B cell (primary cell): ENCODE data around the gene COX6B2. TPM values are rescaled to one million over a fixed set of nuclear protein-coding genes. Genes with fewer than 3 reads are reported as not detected.

Experiments
- ATAC-seq: fragments of 200-7000 bp; cut with Tn5 transposase; one replicate; pipeline ENCODE4 v1.10.0; 2021; ENCODE audit warnings: low read depth, mild to moderate bottlenecking, moderate number of reproducible peaks, moderate library complexity
- CTCF ChIA-PET: fragments of 350-600 bp; sonication (Branson Sonifier 250); formaldehyde crosslinking; loops from one replicate; lab custom pipeline; 2021; ENCODE audit warnings: antibody characterized with exemption, inconsistent platforms; lab: Charles Lee
- POLR2A ChIA-PET: fragments of 350-600 bp; sonication (Branson Sonifier 250); formaldehyde crosslinking; loops from one replicate; lab custom pipeline; 2021; ENCODE audit warnings: antibody characterized with exemption; lab: Charles Lee
- DNase-seq: peaks from one replicate; pipeline ENCODE4 v3.0.0; 2013
- H2AFZ ChIP-seq: 2 replicates; pipeline ENCODE4 v1.6.1; 2012; ENCODE audit warnings: mild to moderate bottlenecking, low read depth, low read length; ENCODE audit not compliant: insufficient read depth, poor library complexity, severe bottlenecking
- H3K27ac ChIP-seq, 2 donors: 1 replicate in 1 of 2; 2 replicates in 1 of 2; pipeline ENCODE4 v1.5.1; 2012 to 2013; ENCODE audit warnings: low read length in 2 of 2, mild to moderate bottlenecking in 2 of 2, moderate library complexity in 1 of 2
- H3K27me3 ChIP-seq, 4 experiments: fragments of 200-600 bp in 1 of 4; sonication (generic) in 1 of 4; replicated peaks in 1 of 4; 1 replicate in 2 of 4; 2 replicates in 2 of 4; pipeline versions ENCODE4 v1.6.1 to v1.7.0; 2013 to 2016; ENCODE audit warnings: low read length in 3 of 4, mild to moderate bottlenecking in 2 of 4, mixed read lengths in 1 of 4, moderate library complexity in 1 of 4; ENCODE audit not compliant: insufficient read depth in 4 of 4, control insufficient read depth in 3 of 4; ENCODE audit errors: control extremely low read depth in 1 of 4
- H3K36me3 ChIP-seq, 2 experiments: replicated peaks in 1 of 2; 1 replicate in 1 of 2; 2 replicates in 1 of 2; pipeline versions ENCODE4 v1.6.1 to v1.7.1; 2013; ENCODE audit warnings: low read length in 1 of 2; ENCODE audit not compliant: insufficient read depth in 2 of 2, control insufficient read depth in 1 of 2; ENCODE audit errors: control extremely low read depth in 1 of 2, extremely low read depth in 1 of 2
- H3K4me1 ChIP-seq, 2 donors: fragments of 200-600 bp in 1 of 2; sonication (generic) in 1 of 2; 1 replicate in 1 of 2; 2 replicates in 1 of 2; pipeline versions ENCODE4 v1.5.1 to v1.6.1; 2013 to 2017; ENCODE audit warnings: low read length in 2 of 2; ENCODE audit not compliant: control insufficient read depth in 2 of 2, insufficient read depth in 2 of 2
- H3K4me2 ChIP-seq: replicated peaks from 2 replicates; pipeline ENCODE3; 2012; ENCODE audit warnings: mild to moderate bottlenecking, low read depth, low read length; ENCODE audit not compliant: poor library complexity, severe bottlenecking
- H3K4me3 ChIP-seq, 5 experiments: fragments of 200-600 bp in 1 of 5; sonication (generic) in 1 of 5; 1 replicate in 3 of 5; 2 replicates in 2 of 5; pipeline versions ENCODE4 v1.5.1 to v1.7.0; 2011 to 2016; ENCODE audit warnings: low read length in 4 of 5, mild to moderate bottlenecking in 4 of 5, low read depth in 2 of 5, control low read depth in 1 of 5, moderate library complexity in 1 of 5; ENCODE audit not compliant: insufficient read depth in 1 of 5; ENCODE audit errors: control extremely low read depth in 1 of 5, extremely low read depth in 1 of 5
- H3K79me2 ChIP-seq: fragments of 200-600 bp; sonication (generic); one replicate; pipeline ENCODE4 v1.6.0; 2016; ENCODE audit warnings: low read length; ENCODE audit not compliant: control insufficient read depth, insufficient read depth
- H3K9ac ChIP-seq: fragments of 200-600 bp; sonication (generic); 2 replicates; pipeline ENCODE4 v1.6.1; 2017; ENCODE audit warnings: mild to moderate bottlenecking, low read length, moderate library complexity
- H3K9me3 ChIP-seq, 3 donors: one replicate each; pipeline versions ENCODE4 v1.6.1 to v1.7.1; 2013; ENCODE audit warnings: low read length in 2 of 3; ENCODE audit not compliant: control insufficient read depth in 2 of 3, insufficient read depth in 1 of 3; ENCODE audit errors: control extremely low read depth in 1 of 3
- H4K20me1 ChIP-seq: 2 replicates; pipeline ENCODE4 v1.6.0; 2012; ENCODE audit warnings: mild to moderate bottlenecking, low read length; ENCODE audit not compliant: insufficient read depth, control insufficient read depth, poor library complexity, severe bottlenecking
- H3K27ac Mint-ChIP-seq: one replicate; pipeline ENCODE4 v1.8.0; 2021; ENCODE audit warnings: mixed read lengths
- H3K27me3 Mint-ChIP-seq: one replicate; pipeline ENCODE4 v1.8.0; 2021; ENCODE audit warnings: mixed read lengths
- H3K4me1 Mint-ChIP-seq: one replicate; pipeline ENCODE4 v1.8.0; 2021; ENCODE audit warnings: mixed read lengths
- H3K4me3 Mint-ChIP-seq: one replicate; pipeline ENCODE4 v1.8.0; 2021; ENCODE audit warnings: mixed read lengths
- H3K9me3 Mint-ChIP-seq: one replicate; pipeline ENCODE4 v1.8.0; 2022; ENCODE audit warnings: mixed read lengths; ENCODE audit not compliant: insufficient read depth
- EZH2 ChIP-seq: IDR thresholded peaks from 2 replicates; pipeline ENCODE4 v1.6.1; 2012; ENCODE audit warnings: borderline replicate concordance, low read depth, mild to moderate bottlenecking, moderate library complexity, low read length; ENCODE audit not compliant: insufficient read depth, poor library complexity, severe bottlenecking
- WGBS: methylation state at CpG from one replicate; pipeline ENCODE4 v1.1.5; 2013; ENCODE audit warnings: missing lambda C conversion rate; ENCODE audit not compliant: insufficient coverage; 5-methylcytosine and 5-hydroxymethylcytosine counted together
- intact Hi-C: fragments of 100-400 bp; cut with micrococcal nuclease; formaldehyde crosslinking; loops from one replicate; pipeline ENCODE4 v1.10.0; 2022
- polyA plus RNA-seq: library from polyadenylated mRNA; depleted of rRNA; stranded (reverse); fragments of >200 nt; gene quantifications from 2 replicates; pipeline ENCODE4 v1.2.3, GENCODE V29; 2012
- total RNA-seq, 2 donors: library from RNA; stranded (reverse); fragments of 120-200 nt in 1 of 2; gene quantifications; 1 replicate in 1 of 2; 2 replicates in 1 of 2; pipeline versions ENCODE4 v1.2.3 to v1.2.4, GENCODE V29; 2013 to 2022
- TF ChIP-seq, protein P1 (sequence below): fragments of 200-600 bp; IDR thresholded peaks from one replicate; pipeline ENCODE4 v1.8.0; 2022; ENCODE audit warnings: antibody characterized with exemption, mild to moderate bottlenecking

COX6B2 gene
- total and polyA plus RNA-seq, 2 donors (not counting 1 experiment from before 2014, with no cell fraction given), result not detected

DNA sequence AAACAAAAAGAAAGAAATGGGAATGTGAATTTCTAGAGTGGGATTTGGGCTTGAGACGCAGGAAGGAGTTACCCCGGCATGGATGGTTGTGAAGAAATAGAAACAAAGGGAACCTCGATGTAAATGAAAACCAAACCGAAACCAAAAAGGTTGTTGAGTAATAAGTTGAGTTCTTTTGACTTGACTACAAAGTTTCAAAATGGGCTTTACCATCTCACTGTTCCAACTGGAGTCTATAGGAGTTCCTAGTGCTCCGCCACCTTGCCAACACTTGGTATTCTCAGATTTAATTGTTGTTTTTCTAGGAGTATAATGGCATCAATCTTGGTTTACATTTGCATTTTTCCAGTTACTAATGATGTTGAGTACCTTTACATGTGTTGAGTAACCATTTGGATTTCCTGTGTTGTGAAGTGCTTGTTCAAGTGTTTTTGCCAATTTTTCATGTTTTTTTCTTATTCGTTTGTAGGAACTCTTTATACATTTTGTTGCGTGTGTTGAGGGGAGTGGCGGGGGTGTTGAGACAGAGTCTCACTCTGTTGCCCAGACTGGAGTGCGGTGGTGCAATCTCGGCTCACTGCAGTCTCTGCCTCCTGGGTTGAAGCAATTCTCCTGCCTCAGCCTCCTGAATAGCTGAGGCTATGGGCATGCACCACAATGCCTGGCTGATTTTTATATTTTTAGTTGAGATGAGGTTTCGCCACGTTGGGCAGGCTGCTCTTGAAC, 43.8 kb upstream of the COX6B2 start:
- H3K79me2 ChIP-seq, result peaks cover 2% of the 10 kb centered on the region
- intact Hi-C loops, result no loop called here
- ChIA-PET POLR2A (interaction anchor here (0.6 kb wide), 1 partner anchor 9 kb away, joined by 3 read pairs; no protein-coding TSS in a partner anchor), CTCF (no interaction called here)
- DNase-seq (no peak), ATAC-seq (no peak)
- no peaks in the 10 kb centered on the region for H3K9me3 Mint-ChIP-seq
- H3K27ac ChIP-seq, result no peak overlapping the region
- H3K4me1 ChIP-seq, result no peaks in the 10 kb centered on the region
- no peak for TF ChIP-seq EZH2
- TF ChIP-seq, protein P1, sequence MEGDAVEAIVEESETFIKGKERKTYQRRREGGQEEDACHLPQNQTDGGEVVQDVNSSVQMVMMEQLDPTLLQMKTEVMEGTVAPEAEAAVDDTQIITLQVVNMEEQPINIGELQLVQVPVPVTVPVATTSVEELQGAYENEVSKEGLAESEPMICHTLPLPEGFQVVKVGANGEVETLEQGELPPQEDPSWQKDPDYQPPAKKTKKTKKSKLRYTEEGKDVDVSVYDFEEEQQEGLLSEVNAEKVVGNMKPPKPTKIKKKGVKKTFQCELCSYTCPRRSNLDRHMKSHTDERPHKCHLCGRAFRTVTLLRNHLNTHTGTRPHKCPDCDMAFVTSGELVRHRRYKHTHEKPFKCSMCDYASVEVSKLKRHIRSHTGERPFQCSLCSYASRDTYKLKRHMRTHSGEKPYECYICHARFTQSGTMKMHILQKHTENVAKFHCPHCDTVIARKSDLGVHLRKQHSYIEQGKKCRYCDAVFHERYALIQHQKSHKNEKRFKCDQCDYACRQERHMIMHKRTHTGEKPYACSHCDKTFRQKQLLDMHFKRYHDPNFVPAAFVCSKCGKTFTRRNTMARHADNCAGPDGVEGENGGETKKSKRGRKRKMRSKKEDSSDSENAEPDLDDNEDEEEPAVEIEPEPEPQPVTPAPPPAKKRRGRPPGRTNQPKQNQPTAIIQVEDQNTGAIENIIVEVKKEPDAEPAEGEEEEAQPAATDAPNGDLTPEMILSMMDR, result no peak
- no peaks in the 10 kb centered on the region for H3K9me3 ChIP-seq
- peaks cover 6% of the 10 kb centered on the region for H4K20me1 ChIP-seq
- H3K9ac ChIP-seq, result no peak overlapping the region
- peaks cover 0 to 31% of the 10 kb centered on the region in 2 experiments for H3K36me3 ChIP-seq
- no peak overlapping the region for H3K4me3 ChIP-seq
- 76% methylated on average over 11 of the region's 12 CpGs for WGBS
- H3K27me3 Mint-ChIP-seq, result no peaks in the 10 kb centered on the region
- H3K4me1 Mint-ChIP-seq, result peaks cover 4% of the 10 kb centered on the region
- H3K27ac Mint-ChIP-seq, result no peak overlapping the region
- H3K4me3 Mint-ChIP-seq, result no peak overlapping the region
- no peak overlapping the region for H2AFZ ChIP-seq
- no peak overlapping the region for H3K4me2 ChIP-seq
- no peaks in the 10 kb centered on the region for H3K27me3 ChIP-seq
